Loucy (cell line): ENCODE data around the gene CCN2.

Experiments used
- EZH2phosphoT487 ChIP-seq: fragments of 200-600 bp; IDR thresholded peaks from 2 replicates; pipeline ENCODE4 v1.6.1; 2018; ENCODE audit warnings: antibody characterized with exemption, mild to moderate bottlenecking, moderate library complexity, borderline replicate concordance
- TF ChIP-seq, protein P1 (sequence below): fragments of 200-600 bp; sonication (generic); conservative IDR thresholded peaks from 2 replicates; pipeline ENCODE4 v1.5.1; 2014; ENCODE audit warnings: mild to moderate bottlenecking, antibody characterized with exemption, low read length

GRCh38 chr6:131958095-131958494 lies 6.9 kb upstream of the CCN2 start:
- TF ChIP-seq, protein P1, sequence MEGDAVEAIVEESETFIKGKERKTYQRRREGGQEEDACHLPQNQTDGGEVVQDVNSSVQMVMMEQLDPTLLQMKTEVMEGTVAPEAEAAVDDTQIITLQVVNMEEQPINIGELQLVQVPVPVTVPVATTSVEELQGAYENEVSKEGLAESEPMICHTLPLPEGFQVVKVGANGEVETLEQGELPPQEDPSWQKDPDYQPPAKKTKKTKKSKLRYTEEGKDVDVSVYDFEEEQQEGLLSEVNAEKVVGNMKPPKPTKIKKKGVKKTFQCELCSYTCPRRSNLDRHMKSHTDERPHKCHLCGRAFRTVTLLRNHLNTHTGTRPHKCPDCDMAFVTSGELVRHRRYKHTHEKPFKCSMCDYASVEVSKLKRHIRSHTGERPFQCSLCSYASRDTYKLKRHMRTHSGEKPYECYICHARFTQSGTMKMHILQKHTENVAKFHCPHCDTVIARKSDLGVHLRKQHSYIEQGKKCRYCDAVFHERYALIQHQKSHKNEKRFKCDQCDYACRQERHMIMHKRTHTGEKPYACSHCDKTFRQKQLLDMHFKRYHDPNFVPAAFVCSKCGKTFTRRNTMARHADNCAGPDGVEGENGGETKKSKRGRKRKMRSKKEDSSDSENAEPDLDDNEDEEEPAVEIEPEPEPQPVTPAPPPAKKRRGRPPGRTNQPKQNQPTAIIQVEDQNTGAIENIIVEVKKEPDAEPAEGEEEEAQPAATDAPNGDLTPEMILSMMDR: no peak
- TF ChIP-seq EZH2phosphoT487: no peak
